BLaER1 treated with 17β-estradiol and CSF1 and Interleukin-3, amounts not matched to agents 10 nM and 100 nM (cell line): Measurements from ENCODE around the gene ATXN7.

ENCODE experiments used
- H3K27ac ChIP-seq, 11 experiments: shearing (Covaris generic); formaldehyde crosslinking; 2 replicates each; pipeline ENCODE4 v1.8.1; 2022
- H3K27me3 ChIP-seq, 11 experiments: shearing (Covaris generic); formaldehyde crosslinking; 2 replicates each; pipeline ENCODE4 v1.8.1; 2022
- H3K36me3 ChIP-seq, 11 experiments: shearing (Covaris generic); formaldehyde crosslinking; 2 replicates each; pipeline ENCODE4 v1.8.1; 2022
- H3K4me1 ChIP-seq, 10 experiments: shearing (Covaris generic); formaldehyde crosslinking; 2 replicates each; pipeline ENCODE4 v1.8.1; 2022
- H3K4me2 ChIP-seq, 11 experiments: shearing (Covaris generic); formaldehyde crosslinking; 2 replicates each; pipeline ENCODE4 v1.8.1; 2022
- H3K4me3 ChIP-seq, 10 experiments: shearing (Covaris generic); formaldehyde crosslinking; 2 replicates each; pipeline ENCODE4 v1.8.1; 2022
- H3K9ac ChIP-seq, 11 experiments: shearing (Covaris generic); formaldehyde crosslinking; 2 replicates each; pipeline ENCODE4 v1.8.1; 2022
- H3K9me3 ChIP-seq, 11 experiments: shearing (Covaris generic); formaldehyde crosslinking; replicated peaks in 1 of 11; 2 replicates each; pipeline ENCODE4 v1.8.1; 2022
- H4K20me1 ChIP-seq, 11 experiments: shearing (Covaris generic); formaldehyde crosslinking; 2 replicates each; pipeline ENCODE4 v1.8.1; 2022
- Cebpa-rat ChIP-seq, 11 experiments: shearing (Covaris generic); IDR thresholded peaks; 2 replicates each; pipeline ENCODE4 v1.8.1; 2022

Gene ATXN7

DNA sequence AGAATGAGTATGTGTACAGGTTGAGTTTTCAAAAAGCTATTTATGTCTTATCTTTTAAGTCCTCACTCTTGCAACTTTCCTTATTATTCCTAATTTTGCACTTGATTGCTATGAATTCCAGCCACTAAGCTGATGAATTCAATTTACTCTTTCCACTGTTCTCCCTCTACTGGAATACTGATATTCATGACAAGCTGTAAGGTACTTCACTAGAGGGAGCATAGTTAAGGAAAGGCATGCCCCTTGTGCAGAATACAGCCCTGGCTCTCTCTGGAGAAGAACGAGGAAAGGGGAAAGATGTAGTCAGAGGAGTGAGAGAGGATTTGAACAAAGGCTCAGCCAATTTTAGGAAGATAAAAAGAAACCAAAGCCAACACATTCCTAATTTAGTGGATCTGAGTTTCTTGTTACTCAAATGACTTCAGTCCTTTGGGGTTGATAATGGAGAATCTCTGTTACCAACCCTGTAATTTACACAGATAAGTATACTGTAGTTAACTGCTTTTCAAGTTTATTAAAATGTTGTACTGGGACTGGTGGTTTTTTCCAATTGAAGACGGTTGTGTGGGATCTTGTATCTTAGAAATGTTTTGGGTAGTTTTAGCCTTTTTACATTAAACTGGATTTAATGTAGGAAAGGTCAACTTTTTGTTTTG, 44.5 kb downstream of the ATXN7 start:
- no peak for TF ChIP-seq Cebpa-rat (IDR thresholded peaks at IDR 0.05)
- Histone ChIP-seq H3K9ac (no peak overlapping the region), H3K36me3 (peaks cover 8 to 44% (median 30%) of the 10 kb centered on the region in 11 experiments; a peak in 20 of 22 replicates), H3K9me3 (no peaks in the 10 kb centered on the region), H3K4me2 (no peak overlapping the region), H4K20me1 (peaks cover 32 to 87% (median 60%) of the 10 kb centered on the region in 11 experiments; a peak in 18 of 22 replicates), H3K4me3 (no peak overlapping the region), H3K27me3 (no peaks in the 10 kb centered on the region), H3K4me1 (peaks cover 26 to 37% (median 29%) of the 10 kb centered on the region in 10 experiments), H3K27ac (no peak overlapping the region)

GRCh38 chr3:63908776-63909175, 45.1 kb downstream of the ATXN7 start:
- Histone ChIP-seq H3K27me3 (no peaks in the 10 kb centered on the region), H3K4me2 (peak overlapping the region in 1 of 11 experiments; percentile 98; a peak in 2 of 22 replicates), H3K4me3 (no peak overlapping the region), H3K9ac (no peak overlapping the region), H4K20me1 (peaks cover 32 to 87% (median 66%) of the 10 kb centered on the region in 11 experiments; a peak in 18 of 22 replicates), H3K9me3 (no peaks in the 10 kb centered on the region), H3K36me3 (peaks cover 6 to 39% (median 26%) of the 10 kb centered on the region in 11 experiments; a peak in 20 of 22 replicates), H3K27ac (no peak overlapping the region), H3K4me1 (peaks cover 32 to 43% (median 35%) of the 10 kb centered on the region in 10 experiments)
- no peak for TF ChIP-seq Cebpa-rat (IDR thresholded peaks at IDR 0.05)

DNA sequence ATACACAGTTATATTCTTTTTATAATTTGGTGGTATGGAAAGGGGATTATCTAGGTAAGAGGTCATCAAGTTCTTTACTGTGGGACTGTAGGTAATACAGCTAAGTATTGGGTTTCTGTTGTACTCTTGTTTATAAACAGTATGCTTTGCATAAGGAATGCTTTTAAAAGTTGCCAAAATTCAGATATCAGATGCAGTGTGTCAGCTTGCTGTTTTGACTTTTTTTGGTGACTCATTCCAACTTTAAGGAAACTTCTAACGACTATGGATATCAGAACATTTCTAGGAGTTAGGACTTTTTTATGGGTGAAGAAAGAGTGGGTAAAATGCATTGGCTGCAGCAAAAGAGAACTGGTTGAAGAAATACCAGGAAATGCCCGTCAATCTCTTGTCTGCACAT, 45.8 kb downstream of the ATXN7 start:
- peaks cover 32 to 85% (median 67%) of the 10 kb centered on the region in 11 experiments; a peak in 18 of 22 replicates for H4K20me1 ChIP-seq
- peak overlapping the region in 8 of 11 experiments; percentile 16 to 98 (median 95); a peak in 11 of 22 replicates for H3K4me2 ChIP-seq
- no peak overlapping the region for H3K4me3 ChIP-seq
- peaks cover 37 to 50% (median 41%) of the 10 kb centered on the region in 10 experiments for H3K4me1 ChIP-seq
- no peaks in the 10 kb centered on the region for H3K9me3 ChIP-seq
- peaks cover under 1 to 36% (median 22%) of the 10 kb centered on the region in 11 experiments; a peak in 20 of 22 replicates for H3K36me3 ChIP-seq
- no peak overlapping the region for H3K9ac ChIP-seq
- no peaks in the 10 kb centered on the region for H3K27me3 ChIP-seq
- no peak overlapping the region for H3K27ac ChIP-seq
- no peak for TF ChIP-seq Cebpa-rat (IDR thresholded peaks at IDR 0.05)

- Histone ChIP-seq H3K9ac (no peak overlapping the region), H3K9me3 (no peaks in the 10 kb centered on the region), H3K27me3 (no peaks in the 10 kb centered on the region), H3K4me1 (peaks cover 37 to 55% (median 43%) of the 10 kb centered on the region in 10 experiments), H3K4me3 (no peak overlapping the region), H3K36me3 (peaks cover 6 to 36% (median 21%) of the 10 kb centered on the region in 11 experiments; a peak in 21 of 22 replicates), H3K4me2 (peak overlapping the region; percentile 85 to 98 (median 96); a peak in 21 of 22 replicates), H3K27ac (peak overlapping the region in 1 of 11 experiments; percentile 94; a peak in 1 of 22 replicates), H4K20me1 (peaks cover 33 to 85% (median 69%) of the 10 kb centered on the region in 11 experiments; a peak in 18 of 22 replicates)
- TF ChIP-seq Cebpa-rat (IDR thresholded peaks at IDR 0.05): no peak
These were observed 46.3 kb downstream of the ATXN7 start for GRCh38 chr3:63910001-63910400.

- H3K9me3 ChIP-seq: no peaks in the 10 kb centered on the region
- TF ChIP-seq Cebpa-rat (IDR thresholded peaks at IDR 0.05): no peak
- peak overlapping the region; percentile 77 to 93 (median 84); a peak in 19 of 20 replicates for H3K4me3 ChIP-seq
- H3K4me2 ChIP-seq: peak overlapping the region; percentile 85 to 98 (median 96)
- peaks cover 37 to 52% (median 43%) of the 10 kb centered on the region in 10 experiments for H3K4me1 ChIP-seq
- H3K27me3 ChIP-seq: no peaks in the 10 kb centered on the region
- peaks cover 28 to 87% (median 65%) of the 10 kb centered on the region in 11 experiments; a peak in 18 of 22 replicates for H4K20me1 ChIP-seq
- H3K36me3 ChIP-seq: peaks cover 14 to 36% (median 21%) of the 10 kb centered on the region in 11 experiments
- H3K27ac ChIP-seq: peak overlapping the region in 9 of 11 experiments; percentile 92 to 97 (median 94); a peak in 16 of 22 replicates
- H3K9ac ChIP-seq: peak overlapping the region; percentile 92 to 97 (median 94); a peak in 20 of 22 replicates
These were observed 47.2 kb downstream of the ATXN7 start for GRCh38 chr3:63910891-63911290.

DNA sequence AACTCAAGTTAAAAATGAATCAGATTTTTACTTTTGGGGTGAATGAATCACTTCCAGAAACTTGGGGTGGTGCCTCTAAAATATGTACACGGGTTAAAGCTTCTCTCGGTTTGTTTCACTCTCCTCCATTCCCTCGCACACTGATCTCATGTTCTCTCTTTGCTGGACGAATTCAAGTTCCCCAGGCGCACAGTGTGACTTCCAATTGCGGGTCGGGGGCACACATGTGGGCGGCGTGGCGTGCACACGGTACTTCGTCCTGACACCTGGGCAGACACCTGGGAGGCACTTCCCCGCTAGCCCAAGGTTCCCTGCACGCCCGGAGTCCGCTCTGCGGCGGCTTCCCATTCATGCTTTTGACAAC, 47.8 kb downstream of the ATXN7 start:
- H3K27ac ChIP-seq: peak overlapping the region; percentile 83 to 97 (median 94); a peak in 21 of 22 replicates
- peak overlapping the region; percentile 92 to 97 (median 94) for H3K9ac ChIP-seq
- no peaks in the 10 kb centered on the region for H3K9me3 ChIP-seq
- H3K27me3 ChIP-seq: no peaks in the 10 kb centered on the region
- peaks cover 17 to 36% (median 22%) of the 10 kb centered on the region in 11 experiments for H3K36me3 ChIP-seq
- H3K4me3 ChIP-seq: peak overlapping the region; percentile 77 to 93 (median 84)
- TF ChIP-seq Cebpa-rat (IDR thresholded peaks at IDR 0.05): no peak
- peaks cover 22 to 87% (median 60%) of the 10 kb centered on the region in 11 experiments; a peak in 18 of 22 replicates for H4K20me1 ChIP-seq
- H3K4me2 ChIP-seq: peak overlapping the region; percentile 85 to 98 (median 96)
- peaks cover 37 to 52% (median 43%) of the 10 kb centered on the region in 10 experiments for H3K4me1 ChIP-seq

DNA sequence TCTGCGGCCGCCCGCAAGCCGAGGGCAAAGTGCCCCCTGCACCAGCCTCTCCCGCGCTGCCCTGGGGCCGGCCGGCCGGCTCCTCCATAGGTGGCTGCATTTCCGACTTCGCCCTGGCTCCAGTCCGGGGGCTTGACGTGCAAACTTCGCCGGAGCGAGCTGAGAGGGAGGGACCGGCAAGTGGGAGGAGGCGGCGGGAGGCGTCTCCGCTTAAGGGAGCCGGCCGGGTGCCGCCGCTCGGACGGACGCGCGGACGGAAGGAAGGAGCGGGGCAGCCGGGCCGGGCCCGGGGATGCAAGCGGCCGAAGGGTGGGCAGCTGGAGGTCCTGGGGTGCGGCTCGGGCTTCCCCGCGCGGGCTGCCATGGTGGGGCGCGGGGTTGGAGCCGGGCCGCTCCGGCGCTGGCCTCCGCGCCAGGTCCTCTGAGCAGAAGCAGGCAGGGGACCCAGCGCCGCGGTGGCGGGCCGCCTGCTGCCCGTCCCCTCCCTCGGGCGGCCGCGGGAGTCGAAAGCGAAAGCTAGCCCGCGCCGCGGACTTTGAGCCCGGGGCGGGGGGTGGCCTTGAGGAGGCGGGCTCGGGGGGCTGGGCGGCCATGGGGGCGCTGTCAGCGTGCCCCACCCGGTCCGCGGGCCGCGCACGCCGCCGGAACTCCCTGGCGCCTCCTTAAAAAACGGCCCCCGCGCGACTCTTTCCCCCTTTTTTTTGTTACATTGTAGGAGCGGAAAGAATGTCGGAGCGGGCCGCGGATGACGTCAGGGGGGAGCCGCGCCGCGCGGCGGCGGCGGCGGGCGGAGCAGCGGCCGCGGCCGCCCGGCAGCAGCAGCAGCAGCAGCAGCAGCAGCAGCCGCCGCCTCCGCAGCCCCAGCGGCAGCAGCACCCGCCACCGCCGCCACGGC, 48.5 kb downstream of the ATXN7 start, which contains the start of gene SCAANT1:
SCAANT1 (minus strand) TSS at position 511 of the 895 bp plus-strand sequence.
- peak within 1 kb of the TSS; percentile 92 to 97 (median 94) for H3K9ac ChIP-seq
- H3K4me2 ChIP-seq: peak within 1 kb of the TSS; percentile 85 to 98 (median 96)
- peak within 1 kb of the TSS; percentile 77 to 93 (median 84) for H3K4me3 ChIP-seq
- no peak for TF ChIP-seq Cebpa-rat (IDR thresholded peaks at IDR 0.05)
- H3K27me3 ChIP-seq: no peaks in the 10 kb centered on the region
- H3K36me3 ChIP-seq: peaks cover 23 to 38% (median 28%) of the 10 kb centered on the region in 11 experiments
- no peaks in the 10 kb centered on the region for H3K9me3 ChIP-seq
- peak within 1 kb of the TSS; percentile 83 to 97 (median 94) for H3K27ac ChIP-seq
- peaks cover 37 to 52% (median 43%) of the 10 kb centered on the region in 10 experiments for H3K4me1 ChIP-seq
- H4K20me1 ChIP-seq: peaks cover 20 to 85% (median 58%) of the 10 kb centered on the region in 11 experiments; a peak in 18 of 22 replicates

DNA sequence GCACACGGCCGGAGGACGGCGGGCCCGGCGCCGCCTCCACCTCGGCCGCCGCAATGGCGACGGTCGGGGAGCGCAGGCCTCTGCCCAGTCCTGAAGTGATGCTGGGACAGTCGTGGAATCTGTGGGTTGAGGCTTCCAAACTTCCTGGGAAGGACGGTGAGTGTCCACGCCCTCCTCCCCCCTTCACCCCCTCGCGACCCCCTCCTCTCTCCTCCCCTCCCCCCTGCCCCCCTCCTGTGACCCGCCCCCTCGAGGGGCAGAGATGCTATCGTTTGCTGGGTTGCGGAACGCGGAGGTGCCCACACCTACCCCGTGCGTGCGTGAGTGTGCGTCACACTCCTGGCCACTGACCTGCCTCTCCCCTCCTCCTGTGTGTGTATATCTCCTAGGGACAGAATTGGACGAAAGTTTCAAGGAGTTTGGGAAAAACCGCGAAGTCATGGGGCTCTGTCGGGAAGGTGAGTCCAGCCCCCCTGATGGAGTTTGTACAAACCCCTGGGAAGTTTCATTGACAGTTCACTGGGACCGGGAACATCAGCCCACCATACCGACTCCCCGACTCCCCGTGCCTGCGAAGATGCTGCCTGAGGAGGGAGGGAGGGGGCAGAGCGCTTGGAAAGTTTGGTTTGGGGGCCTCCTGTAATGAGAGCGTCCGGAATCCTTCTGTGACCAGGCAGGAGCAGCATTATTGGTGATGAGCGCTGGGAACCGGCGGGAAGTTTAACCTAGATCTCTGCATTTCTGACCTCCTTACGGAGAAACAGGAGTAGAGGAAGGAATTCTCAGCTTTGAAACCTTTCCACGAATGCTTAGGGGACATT, 49.3 kb downstream of the ATXN7 start:
- TF ChIP-seq Cebpa-rat (IDR thresholded peaks at IDR 0.05): no peak
- no peaks in the 10 kb centered on the region for H3K9me3 ChIP-seq
- H3K4me1 ChIP-seq: peaks cover 37 to 52% (median 43%) of the 10 kb centered on the region in 10 experiments
- peaks cover 19 to 89% (median 52%) of the 10 kb centered on the region in 11 experiments; a peak in 19 of 22 replicates for H4K20me1 ChIP-seq
- H3K36me3 ChIP-seq: peaks cover 32 to 42% (median 37%) of the 10 kb centered on the region in 11 experiments
- H3K4me2 ChIP-seq: peak overlapping the region; percentile 81 to 97 (median 94)
- H3K4me3 ChIP-seq: peak overlapping the region; percentile 77 to 93 (median 84)
- peak overlapping the region; percentile 83 to 97 (median 94) for H3K27ac ChIP-seq
- peak overlapping the region; percentile 92 to 97 (median 94) for H3K9ac ChIP-seq
- H3K27me3 ChIP-seq: no peaks in the 10 kb centered on the region
